Measurements from ENCODE around the gene OSBPL5. TPM values are rescaled to one million over a fixed set of nuclear protein-coding genes. Genes with fewer than 3 reads are reported as not detected.

Gene OSBPL5
- total RNA-seq, 1 donor, result 49.7 TPM

- no peak for TF ChIP-seq CTCF (IDR thresholded peaks at IDR 0.05; ENCODE audit: insufficient read depth, low read depth, low read length)
- no peak overlapping the region for H3K4me3 ChIP-seq (ENCODE audit: low read depth, low read length)
- no peak for DNase-seq (ENCODE audit: low read depth)
These were observed 114.5 kb downstream of the OSBPL5 start for GRCh38 chr11:3050386-3051195.

- peak; percentile 50 for TF ChIP-seq CTCF (IDR thresholded peaks at IDR 0.05; ENCODE audit: insufficient read depth, low read depth, low read length)
- peak overlapping the region; percentile 36 for H3K4me3 ChIP-seq (ENCODE audit: low read depth, low read length)
- DNase-seq (ENCODE audit: low read depth), result peak; percentile 97
These were observed 115.5 kb downstream of the OSBPL5 start for GRCh38 chr11:3049430-3050243.

- no peak for TF ChIP-seq CTCF (IDR thresholded peaks at IDR 0.05; ENCODE audit: insufficient read depth, low read depth, low read length)
- no peak for DNase-seq (ENCODE audit: low read depth)
- no peak overlapping the region for H3K4me3 ChIP-seq (ENCODE audit: low read depth, low read length)
These were observed 117.5 kb downstream of the OSBPL5 start for GRCh38 chr11:3047637-3048036.

GRCh38 chr11:3046641-3047040 is 118.5 kb downstream of the OSBPL5 start:
- DNase-seq (ENCODE audit: low read depth), result no peak
- TF ChIP-seq CTCF (IDR thresholded peaks at IDR 0.05; ENCODE audit: insufficient read depth, low read depth, low read length), result no peak
- H3K4me3 ChIP-seq (ENCODE audit: low read depth, low read length), result no peak overlapping the region

GRCh38 chr11:3046190-3046589 is 118.9 kb downstream of the OSBPL5 start:
- DNase-seq (ENCODE audit: low read depth), result no peak
- TF ChIP-seq CTCF (IDR thresholded peaks at IDR 0.05; ENCODE audit: insufficient read depth, low read depth, low read length), result peak; percentile 32
- no peak overlapping the region for H3K4me3 ChIP-seq (ENCODE audit: low read depth, low read length)

- DNase-seq (ENCODE audit: low read depth), result no peak
- TF ChIP-seq CTCF (IDR thresholded peaks at IDR 0.05; ENCODE audit: insufficient read depth, low read depth, low read length), result no peak
- no peak overlapping the region for H3K4me3 ChIP-seq (ENCODE audit: low read depth, low read length)
These were observed 120.2 kb downstream of the OSBPL5 start for GRCh38 chr11:3044915-3045314.

Data from fibroblast of villous mesenchyme (primary cell).